Loucy (cell line): ENCODE data around the gene UBE2F.
"Not testable (repeated sequence)": the region's sequence is repeated elsewhere in the genome, so short reads cannot be mapped to it uniquely, and the experiment has no call there.

Source experiments
- H2AFZ ChIP-seq: fragments of 200-600 bp; sonication (generic); 2 replicates; pipeline ENCODE4 v1.6.0; 2016; ENCODE audit warnings: antibody characterized with exemption, mild to moderate bottlenecking, low read length, moderate library complexity
- H3F3A ChIP-seq: fragments of 200-600 bp; 2 replicates; pipeline ENCODE4 v1.6.0; 2016; ENCODE audit warnings: antibody characterized with exemption, low read depth, mild to moderate bottlenecking
- H3K27me3 ChIP-seq: fragments of 200-600 bp; sonication (generic); 2 replicates; pipeline ENCODE4 v1.6.1; 2014; ENCODE audit warnings: low read length, mild to moderate bottlenecking; ENCODE audit not compliant: insufficient read depth, poor library complexity, severe bottlenecking
- H3K36me3 ChIP-seq: fragments of 200-600 bp; sonication (generic); 2 replicates; pipeline ENCODE4 v1.6.1; 2016; ENCODE audit warnings: low read length; ENCODE audit not compliant: insufficient read depth
- H3K4me1 ChIP-seq: fragments of 200-600 bp; sonication (generic); 2 replicates; pipeline ENCODE4 v1.5.1; 2014; ENCODE audit warnings: low read length, mild to moderate bottlenecking; ENCODE audit not compliant: insufficient read depth, poor library complexity, severe bottlenecking
- H3K4me2 ChIP-seq: fragments of 200-600 bp; sonication (generic); 2 replicates; pipeline ENCODE4 v1.6.0; 2014; ENCODE audit warnings: antibody characterized with exemption, low read length, low read depth, mild to moderate bottlenecking; ENCODE audit not compliant: poor library complexity, severe bottlenecking
- H3K4me3 ChIP-seq: fragments of 200-600 bp; sonication (generic); 2 replicates; pipeline ENCODE4 v1.5.1; 2014; ENCODE audit warnings: low read length, mild to moderate bottlenecking, mixed read lengths; ENCODE audit not compliant: poor library complexity, severe bottlenecking
- H3K79me2 ChIP-seq: fragments of 200-600 bp; sonication (generic); 2 replicates; pipeline ENCODE4 v1.6.1; 2014; ENCODE audit warnings: low read length; ENCODE audit not compliant: insufficient read depth
- H3K9ac ChIP-seq: fragments of 200-600 bp; sonication (generic); 2 replicates; pipeline ENCODE4 v1.6.0; 2014; ENCODE audit warnings: mild to moderate bottlenecking, low read depth, low read length, moderate library complexity; ENCODE audit not compliant: poor library complexity, severe bottlenecking
- H3K9me2 ChIP-seq: fragments of 200-600 bp; sonication (generic); replicated peaks from 2 replicates; pipeline ENCODE4 v1.6.1; 2016; ENCODE audit warnings: low read depth, low read length, mixed read lengths
- H3K9me3 ChIP-seq: fragments of 200-600 bp; sonication (generic); 2 replicates; pipeline ENCODE4 v1.6.1; 2014; ENCODE audit warnings: mild to moderate bottlenecking, antibody characterized with exemption, low read length, low read depth; ENCODE audit not compliant: insufficient read depth
- H4K20me1 ChIP-seq: fragments of 200-600 bp; sonication (generic); 2 replicates; pipeline ENCODE4 v1.6.0; 2014; ENCODE audit warnings: antibody characterized with exemption, low read length, mild to moderate bottlenecking; ENCODE audit not compliant: insufficient read depth, poor library complexity, severe bottlenecking
- EZH2phosphoT487 ChIP-seq: fragments of 200-600 bp; IDR thresholded peaks from 2 replicates; pipeline ENCODE4 v1.6.1; 2018; ENCODE audit warnings: antibody characterized with exemption, mild to moderate bottlenecking, moderate library complexity, borderline replicate concordance
- TF ChIP-seq, protein P1 (sequence below): fragments of 200-600 bp; sonication (generic); conservative IDR thresholded peaks from 2 replicates; pipeline ENCODE4 v1.5.1; 2014; ENCODE audit warnings: mild to moderate bottlenecking, antibody characterized with exemption, low read length

The UBE2F gene

GRCh38 chr2:237980751-237981150 is 13.9 kb downstream of the UBE2F start:
- no peak overlapping the region for H2AFZ ChIP-seq
- H3K9me3 ChIP-seq, result 0 out of 2 replicates have a peak, but pooled peaks cover 2% of the 10 kb centered on the region
- no peaks in the 10 kb centered on the region for H3K27me3 ChIP-seq
- H3K9ac ChIP-seq, result peak overlapping the region; percentile 47
- TF ChIP-seq EZH2phosphoT487, result no peak
- TF ChIP-seq, protein P1, sequence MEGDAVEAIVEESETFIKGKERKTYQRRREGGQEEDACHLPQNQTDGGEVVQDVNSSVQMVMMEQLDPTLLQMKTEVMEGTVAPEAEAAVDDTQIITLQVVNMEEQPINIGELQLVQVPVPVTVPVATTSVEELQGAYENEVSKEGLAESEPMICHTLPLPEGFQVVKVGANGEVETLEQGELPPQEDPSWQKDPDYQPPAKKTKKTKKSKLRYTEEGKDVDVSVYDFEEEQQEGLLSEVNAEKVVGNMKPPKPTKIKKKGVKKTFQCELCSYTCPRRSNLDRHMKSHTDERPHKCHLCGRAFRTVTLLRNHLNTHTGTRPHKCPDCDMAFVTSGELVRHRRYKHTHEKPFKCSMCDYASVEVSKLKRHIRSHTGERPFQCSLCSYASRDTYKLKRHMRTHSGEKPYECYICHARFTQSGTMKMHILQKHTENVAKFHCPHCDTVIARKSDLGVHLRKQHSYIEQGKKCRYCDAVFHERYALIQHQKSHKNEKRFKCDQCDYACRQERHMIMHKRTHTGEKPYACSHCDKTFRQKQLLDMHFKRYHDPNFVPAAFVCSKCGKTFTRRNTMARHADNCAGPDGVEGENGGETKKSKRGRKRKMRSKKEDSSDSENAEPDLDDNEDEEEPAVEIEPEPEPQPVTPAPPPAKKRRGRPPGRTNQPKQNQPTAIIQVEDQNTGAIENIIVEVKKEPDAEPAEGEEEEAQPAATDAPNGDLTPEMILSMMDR, result no peak
- H3K36me3 ChIP-seq, result peaks cover 10% of the 10 kb centered on the region; the same call in 1 of the 2 replicates
- H3F3A ChIP-seq, result no peaks in the 10 kb centered on the region
- H4K20me1 ChIP-seq, result peaks cover 18% of the 10 kb centered on the region
- H3K79me2 ChIP-seq, result peaks cover 94% of the 10 kb centered on the region
- peaks cover 74% of the 10 kb centered on the region for H3K4me1 ChIP-seq
- no peaks in the 10 kb centered on the region for H3K9me2 ChIP-seq
- H3K4me2 ChIP-seq, result peak overlapping the region; percentile 67
- peak overlapping the region; percentile 55 for H3K4me3 ChIP-seq

DNA sequence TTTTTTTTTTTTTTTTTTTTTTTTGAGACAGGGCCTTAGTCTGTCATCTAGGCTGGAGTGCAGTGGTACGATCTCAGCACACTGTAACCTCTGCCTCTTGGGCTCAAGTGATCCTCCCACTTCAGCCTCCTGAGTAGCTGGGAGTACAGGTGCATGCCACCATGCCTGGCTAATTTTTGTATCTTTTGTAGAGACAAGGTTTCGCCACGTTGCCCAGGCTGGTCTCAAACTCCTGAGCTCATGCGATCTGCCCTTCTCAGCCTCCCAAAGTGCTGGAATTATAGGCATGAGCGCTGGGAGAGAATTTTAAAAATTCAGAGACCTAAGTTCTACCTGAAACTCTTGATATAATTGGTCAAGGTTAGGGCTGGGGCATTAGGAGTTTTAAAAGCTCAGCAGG is 14.8 kb downstream of the UBE2F start:
- Histone ChIP-seq H3K4me1 (peaks cover 65% of the 10 kb centered on the region), H4K20me1 (peaks cover 17% of the 10 kb centered on the region), H3K4me2 (peak overlapping the region; percentile 67), H3K79me2 (peaks cover 94% of the 10 kb centered on the region)
- H3F3A ChIP-seq, H3K9me2 ChIP-seq, H3K9ac ChIP-seq, H3K4me3 ChIP-seq, H3K9me3 ChIP-seq, H3K27me3 ChIP-seq, H2AFZ ChIP-seq, H3K36me3 ChIP-seq: not testable (repeated sequence)

DNA sequence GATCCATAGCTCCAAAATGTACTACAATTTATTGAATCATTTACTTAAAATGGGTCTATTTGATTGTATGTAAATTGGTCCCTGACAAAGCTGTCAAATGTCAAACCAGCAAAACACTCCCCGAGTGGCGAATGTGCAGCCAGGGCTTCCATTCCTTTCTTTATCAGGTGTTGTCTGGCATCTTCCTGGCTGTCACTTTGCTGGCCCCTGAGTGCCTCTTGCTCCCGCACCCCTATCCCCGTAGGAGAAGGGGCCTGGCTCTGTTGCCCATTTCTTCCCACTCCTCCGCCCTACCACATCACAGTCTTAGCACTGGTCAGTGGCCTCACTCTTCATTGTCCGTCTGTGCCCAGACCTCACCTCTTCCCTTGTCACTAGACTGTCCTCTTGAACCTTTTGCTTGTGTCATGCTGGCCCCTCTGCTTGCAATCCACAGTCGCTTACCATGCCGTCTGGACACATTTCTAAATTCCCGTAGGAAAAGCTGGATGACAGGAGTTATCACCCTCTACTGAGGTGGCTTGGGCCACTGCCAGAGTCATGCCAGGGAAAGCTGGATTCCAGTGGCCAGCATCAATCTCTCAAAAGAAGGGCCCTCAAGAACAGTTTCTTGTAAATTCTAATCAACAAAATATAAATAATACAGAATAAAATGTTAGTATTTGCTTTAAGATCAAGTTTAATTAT is 15.4 kb downstream of the UBE2F start:
- Histone ChIP-seq H4K20me1 (peaks cover 14% of the 10 kb centered on the region), H3F3A (no peaks in the 10 kb centered on the region), H3K9me3 (peaks cover 10% of the 10 kb centered on the region; the same call in 1 of the 2 replicates)

More for the DNA sequence above, 15.4 kb downstream of the UBE2F start:
- no peaks in the 10 kb centered on the region for H3K27me3 ChIP-seq
- no peak overlapping the region for H3K9ac ChIP-seq
- peaks cover 94% of the 10 kb centered on the region for H3K79me2 ChIP-seq
- no peak for TF ChIP-seq EZH2phosphoT487
- TF ChIP-seq, protein P1, result no peak
- H3K9me2 ChIP-seq, result no peaks in the 10 kb centered on the region
- peaks cover 60% of the 10 kb centered on the region for H3K4me1 ChIP-seq
- no peak overlapping the region for H3K4me3 ChIP-seq
- H3K4me2 ChIP-seq, result peak overlapping the region; percentile 19
- no peak overlapping the region for H2AFZ ChIP-seq
- H3K36me3 ChIP-seq, result peaks cover 9% of the 10 kb centered on the region
